HG03159 (cell line): ENCODE results near the gene MPP4.

Source experiments
- ATAC-seq: cut with Tn5 transposase; IDR thresholded peaks from one replicate; pipeline ENCODE4 v1.9.1; 2021; ENCODE audit warnings: mild to moderate bottlenecking, moderate library complexity; ENCODE audit not compliant: unreplicated experiment

Gene MPP4, protein sequence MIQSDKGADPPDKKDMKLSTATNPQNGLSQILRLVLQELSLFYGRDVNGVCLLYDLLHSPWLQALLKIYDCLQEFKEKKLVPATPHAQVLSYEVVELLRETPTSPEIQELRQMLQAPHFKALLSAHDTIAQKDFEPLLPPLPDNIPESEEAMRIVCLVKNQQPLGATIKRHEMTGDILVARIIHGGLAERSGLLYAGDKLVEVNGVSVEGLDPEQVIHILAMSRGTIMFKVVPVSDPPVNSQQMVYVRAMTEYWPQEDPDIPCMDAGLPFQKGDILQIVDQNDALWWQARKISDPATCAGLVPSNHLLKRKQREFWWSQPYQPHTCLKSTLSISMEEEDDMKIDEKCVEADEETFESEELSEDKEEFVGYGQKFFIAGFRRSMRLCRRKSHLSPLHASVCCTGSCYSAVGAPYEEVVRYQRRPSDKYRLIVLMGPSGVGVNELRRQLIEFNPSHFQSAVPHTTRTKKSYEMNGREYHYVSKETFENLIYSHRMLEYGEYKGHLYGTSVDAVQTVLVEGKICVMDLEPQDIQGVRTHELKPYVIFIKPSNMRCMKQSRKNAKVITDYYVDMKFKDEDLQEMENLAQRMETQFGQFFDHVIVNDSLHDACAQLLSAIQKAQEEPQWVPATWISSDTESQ

DNA sequence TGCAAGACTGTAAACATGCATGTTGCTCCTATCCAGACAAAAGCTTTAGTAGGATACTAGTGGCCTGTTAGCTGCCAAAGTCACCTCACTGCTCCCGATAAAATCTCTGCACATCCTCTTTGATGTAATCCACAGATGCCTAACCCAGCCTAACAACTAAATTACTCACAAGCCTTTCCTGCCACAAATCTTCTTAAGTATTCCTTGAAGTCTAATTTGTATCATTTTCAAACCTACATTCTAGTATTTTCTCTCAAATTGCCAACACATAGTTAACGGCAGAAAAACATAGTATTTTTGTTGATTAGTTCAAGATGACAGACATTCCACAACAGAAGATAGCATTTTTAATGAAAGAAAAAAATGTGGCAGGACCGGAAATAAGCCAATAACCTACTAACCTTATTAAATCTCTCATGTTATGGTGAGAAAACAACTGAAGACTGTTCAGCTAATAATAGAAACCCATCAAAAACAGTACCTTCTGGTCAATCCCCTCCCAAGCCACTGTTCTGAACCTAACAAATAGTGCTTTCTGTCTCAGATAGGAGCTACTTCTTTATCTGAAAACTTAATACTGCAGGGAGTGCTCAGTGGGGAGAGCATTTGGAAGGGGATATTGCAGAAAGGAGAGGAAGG is at the start of gene MPP4:
Gene MPP4 (minus strand): TSS at position 57 of the 639 bp plus-strand sequence. CDS start 4,690 bp downstream, outside the sequence.
- ATAC-seq = no peak

- ATAC-seq = no peak
Observed at GRCh38 chr2:201746551-201746950, 48.1 kb upstream of the MPP4 start.

- ATAC-seq = no peak
Observed at GRCh38 chr2:201735486-201735885, 37.0 kb upstream of the MPP4 start.

DNA sequence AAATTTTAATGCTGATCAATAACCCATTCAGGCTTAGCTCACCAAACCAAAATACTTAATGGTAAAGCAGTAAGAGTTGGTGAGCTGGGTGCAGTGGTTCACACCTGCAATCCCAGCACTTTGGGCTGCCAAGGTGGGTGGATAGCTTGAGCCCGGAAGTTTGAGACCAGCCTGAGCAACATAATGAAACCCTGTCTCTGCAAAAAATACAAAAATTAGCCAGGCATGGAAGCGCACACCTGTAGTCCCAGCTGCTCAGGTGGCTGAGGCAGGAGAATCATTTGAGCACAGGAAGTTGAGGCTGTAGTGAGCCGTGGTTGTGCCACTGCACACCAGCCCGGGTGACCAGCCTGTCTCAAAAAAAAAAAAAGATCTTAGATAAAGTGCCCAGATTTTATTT is 35.7 kb upstream of the MPP4 start:
- ATAC-seq = no peak

GRCh38 chr2:201733544-201733943 is 35.1 kb upstream of the MPP4 start:
- ATAC-seq = no peak

- ATAC-seq = no peak
Observed at GRCh38 chr2:201730651-201731285, 32.3 kb upstream of the MPP4 start.

DNA sequence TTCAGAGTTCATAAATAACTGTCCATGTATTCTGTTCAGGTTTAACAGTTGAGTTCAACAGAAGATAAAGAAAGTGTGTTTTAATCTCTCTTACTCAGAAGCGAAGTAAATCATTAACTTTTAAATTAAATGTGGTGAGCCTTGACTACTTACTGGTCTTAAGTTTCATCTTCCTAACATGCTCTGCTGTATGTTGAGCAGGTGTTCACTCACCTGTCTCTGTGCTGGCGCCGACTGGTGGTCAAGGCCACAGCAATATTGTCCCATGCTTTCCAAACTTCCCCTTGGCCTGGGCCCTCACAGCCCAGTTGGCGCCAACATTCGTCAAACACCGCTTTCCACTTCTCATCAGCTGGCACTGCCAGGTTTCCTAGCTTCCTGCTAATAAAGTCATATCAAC is 17.0 kb upstream of the MPP4 start:
- no peak for ATAC-seq

- ATAC-seq = no peak
Observed at GRCh38 chr2:201712726-201713125, 14.3 kb upstream of the MPP4 start.

- no peak for ATAC-seq
Observed at GRCh38 chr2:201709747-201710146, 11.3 kb upstream of the MPP4 start.

- no peak for ATAC-seq
Observed at GRCh38 chr2:201709049-201709448, 10.6 kb upstream of the MPP4 start.

- ATAC-seq = no peak
Observed at GRCh38 chr2:201707753-201708152, 9.3 kb upstream of the MPP4 start.

GRCh38 chr2:201707142-201707541 is 8.7 kb upstream of the MPP4 start:
- ATAC-seq = no peak

GRCh38 chr2:201704536-201704935 is 6.1 kb upstream of the MPP4 start:
- no peak for ATAC-seq

- no peak for ATAC-seq
Observed at GRCh38 chr2:201701646-201702045, 3.2 kb upstream of the MPP4 start.

- no peak for ATAC-seq
Observed at GRCh38 chr2:201699416-201699815, 972 bp upstream of the MPP4 start.

DNA sequence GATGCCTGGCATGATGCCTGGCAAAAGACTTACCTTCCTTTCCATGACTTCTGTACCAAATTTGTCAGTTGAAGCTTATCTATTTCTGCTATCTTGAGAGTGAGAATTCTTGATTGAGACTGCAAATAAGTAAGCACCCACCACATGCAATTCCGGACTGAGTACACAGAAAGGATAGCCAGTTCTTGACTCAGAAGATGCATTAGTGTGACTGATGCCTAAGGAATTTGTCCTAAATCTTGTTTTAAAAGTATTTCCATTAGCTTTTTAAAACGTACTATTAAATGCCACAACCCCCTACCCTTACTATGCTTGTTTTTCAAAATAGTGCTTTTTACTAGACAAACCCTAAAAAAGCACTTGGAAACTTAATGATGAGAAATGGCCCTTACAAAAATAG is 545 bp downstream of the MPP4 start:
- ATAC-seq = no peak

GRCh38 chr2:201696151-201696659 is 2.2 kb downstream of the MPP4 start:
- ATAC-seq = no peak

- no peak for ATAC-seq
Observed at GRCh38 chr2:201685156-201685555, 13.3 kb downstream of the MPP4 start.

GRCh38 chr2:201680743-201681142 is 17.7 kb downstream of the MPP4 start:
- ATAC-seq = no peak

DNA sequence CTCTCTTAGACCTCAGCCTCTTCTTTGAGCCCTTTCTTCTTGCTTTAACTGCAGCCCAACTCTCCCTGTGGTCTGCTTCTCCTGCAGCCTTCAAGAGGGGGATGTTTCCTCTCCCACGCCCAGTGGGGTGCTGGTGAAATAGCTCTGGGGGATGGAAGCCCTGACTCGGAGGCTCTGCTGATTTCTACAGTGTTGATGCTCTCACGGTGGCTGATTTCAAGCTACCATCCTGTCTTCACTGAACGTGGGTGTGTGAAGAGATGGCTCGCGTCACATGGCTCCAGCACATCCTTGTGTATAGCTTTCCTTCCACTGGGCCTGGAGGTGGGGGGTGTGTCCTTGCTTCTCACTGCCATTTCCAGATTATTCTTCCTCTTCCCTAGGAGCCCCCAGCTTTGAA is 20.0 kb downstream of the MPP4 start:
- no peak for ATAC-seq

- no peak for ATAC-seq
Observed at GRCh38 chr2:201675454-201675853, 23.0 kb downstream of the MPP4 start.
